NT2/D1 (cell line): ENCODE data around the gene TLE1.

Experiments used
- SUZ12 ChIP-seq: IDR thresholded peaks from 2 replicates; pipeline ENCODE4 v1.6.1; 2011; ENCODE audit not compliant: insufficient read length, insufficient read depth; ENCODE audit errors: extremely low read depth
- YY1 ChIP-seq: IDR thresholded peaks from 2 replicates; pipeline ENCODE4 v1.6.1; 2011; ENCODE audit not compliant: insufficient read length, insufficient read depth
- ZNF274 ChIP-seq: IDR thresholded peaks from 2 replicates; pipeline ENCODE4 v1.6.1; 2011; ENCODE audit warnings: mild to moderate bottlenecking, low read depth, low read length

GRCh38 chr9:81611664-81612063 lies 77.7 kb downstream of the TLE1 start:
- TF ChIP-seq YY1 (no peak), ZNF274 (no peak), SUZ12 (no peak)
